Measurements from ENCODE around the gene ABCB11.
"Not testable (repeated sequence)": the region's sequence is repeated elsewhere in the genome, so short reads cannot be mapped to it uniquely, and the experiment has no call there.

The ABCB11 gene

GRCh38 chr2:168892327-168892726 is 138.8 kb downstream of the ABCB11 start:
- DNase-seq (ENCODE audit: low read depth in 2 of 2): no peak

- peak; percentile 57 to 73 for DNase-seq (ENCODE audit: low read depth in 2 of 2)
Observed at GRCh38 chr2:168890006-168890782, 140.9 kb downstream of the ABCB11 start, which contains the start of gene SPC25. Gene SPC25 (minus strand): TSS chr2:168890430. CDS start chr2:168889519, 911 bp downstream.

GRCh38 chr2:168889635-168890005 is 141.5 kb downstream of the ABCB11 start:
- no peak for DNase-seq (ENCODE audit: low read depth in 2 of 2)

GRCh38 chr2:168884975-168885374 is 146.1 kb downstream of the ABCB11 start:
- DNase-seq (ENCODE audit: low read depth in 2 of 2): no peak

- DNase-seq (ENCODE audit: low read depth in 2 of 2): not testable (repeated sequence)
Observed at GRCh38 chr2:168882163-168882562, 149.0 kb downstream of the ABCB11 start.

GRCh38 chr2:168874368-168875054 is 156.6 kb downstream of the ABCB11 start:
- no peak for DNase-seq (ENCODE audit: low read depth in 2 of 2)

- not testable (repeated sequence) for DNase-seq (ENCODE audit: low read depth in 2 of 2)
Observed at GRCh38 chr2:168870824-168871223, 160.3 kb downstream of the ABCB11 start.
